ENCODE results near the gene ATMIN. TPM values are rescaled to one million over a fixed set of nuclear protein-coding genes. Genes with fewer than 3 reads are reported as not detected.

ATMIN gene, protein sequence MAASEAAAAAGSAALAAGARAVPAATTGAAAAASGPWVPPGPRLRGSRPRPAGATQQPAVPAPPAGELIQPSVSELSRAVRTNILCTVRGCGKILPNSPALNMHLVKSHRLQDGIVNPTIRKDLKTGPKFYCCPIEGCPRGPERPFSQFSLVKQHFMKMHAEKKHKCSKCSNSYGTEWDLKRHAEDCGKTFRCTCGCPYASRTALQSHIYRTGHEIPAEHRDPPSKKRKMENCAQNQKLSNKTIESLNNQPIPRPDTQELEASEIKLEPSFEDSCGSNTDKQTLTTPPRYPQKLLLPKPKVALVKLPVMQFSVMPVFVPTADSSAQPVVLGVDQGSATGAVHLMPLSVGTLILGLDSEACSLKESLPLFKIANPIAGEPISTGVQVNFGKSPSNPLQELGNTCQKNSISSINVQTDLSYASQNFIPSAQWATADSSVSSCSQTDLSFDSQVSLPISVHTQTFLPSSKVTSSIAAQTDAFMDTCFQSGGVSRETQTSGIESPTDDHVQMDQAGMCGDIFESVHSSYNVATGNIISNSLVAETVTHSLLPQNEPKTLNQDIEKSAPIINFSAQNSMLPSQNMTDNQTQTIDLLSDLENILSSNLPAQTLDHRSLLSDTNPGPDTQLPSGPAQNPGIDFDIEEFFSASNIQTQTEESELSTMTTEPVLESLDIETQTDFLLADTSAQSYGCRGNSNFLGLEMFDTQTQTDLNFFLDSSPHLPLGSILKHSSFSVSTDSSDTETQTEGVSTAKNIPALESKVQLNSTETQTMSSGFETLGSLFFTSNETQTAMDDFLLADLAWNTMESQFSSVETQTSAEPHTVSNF
- total RNA-seq, result 16.7 and 35.4 TPM in 2 replicates

DNA sequence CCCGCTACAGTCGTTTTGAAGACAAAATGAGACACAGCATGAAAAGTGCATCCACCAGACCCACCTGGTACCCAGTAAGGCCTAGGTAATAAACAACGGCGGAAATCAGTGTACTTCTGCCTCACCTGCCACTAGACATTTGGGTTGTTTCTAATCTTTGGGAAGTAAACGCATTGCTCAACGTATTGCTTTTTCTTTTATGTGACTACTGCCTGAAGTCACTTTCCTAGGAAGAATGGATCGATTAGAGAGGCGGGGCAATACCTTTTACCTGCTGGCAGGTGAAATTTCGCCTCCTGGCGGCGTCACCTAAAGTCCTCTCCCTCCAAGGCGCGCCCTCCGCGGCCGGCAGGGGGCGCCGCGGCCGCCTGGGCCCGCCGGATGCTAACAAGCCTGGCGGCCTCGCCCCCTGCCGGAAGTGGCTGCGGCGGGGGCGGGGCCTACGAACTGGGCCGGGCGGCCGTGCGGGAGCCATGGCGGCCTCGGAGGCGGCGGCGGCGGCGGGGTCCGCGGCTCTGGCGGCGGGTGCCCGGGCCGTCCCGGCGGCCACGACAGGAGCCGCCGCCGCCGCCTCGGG, at the start of gene ATMIN:
TSS of gene ATMIN (plus strand) at position 445 of the 577 bp plus-strand sequence. CDS start at position 474, 29 bp downstream.

DNA sequence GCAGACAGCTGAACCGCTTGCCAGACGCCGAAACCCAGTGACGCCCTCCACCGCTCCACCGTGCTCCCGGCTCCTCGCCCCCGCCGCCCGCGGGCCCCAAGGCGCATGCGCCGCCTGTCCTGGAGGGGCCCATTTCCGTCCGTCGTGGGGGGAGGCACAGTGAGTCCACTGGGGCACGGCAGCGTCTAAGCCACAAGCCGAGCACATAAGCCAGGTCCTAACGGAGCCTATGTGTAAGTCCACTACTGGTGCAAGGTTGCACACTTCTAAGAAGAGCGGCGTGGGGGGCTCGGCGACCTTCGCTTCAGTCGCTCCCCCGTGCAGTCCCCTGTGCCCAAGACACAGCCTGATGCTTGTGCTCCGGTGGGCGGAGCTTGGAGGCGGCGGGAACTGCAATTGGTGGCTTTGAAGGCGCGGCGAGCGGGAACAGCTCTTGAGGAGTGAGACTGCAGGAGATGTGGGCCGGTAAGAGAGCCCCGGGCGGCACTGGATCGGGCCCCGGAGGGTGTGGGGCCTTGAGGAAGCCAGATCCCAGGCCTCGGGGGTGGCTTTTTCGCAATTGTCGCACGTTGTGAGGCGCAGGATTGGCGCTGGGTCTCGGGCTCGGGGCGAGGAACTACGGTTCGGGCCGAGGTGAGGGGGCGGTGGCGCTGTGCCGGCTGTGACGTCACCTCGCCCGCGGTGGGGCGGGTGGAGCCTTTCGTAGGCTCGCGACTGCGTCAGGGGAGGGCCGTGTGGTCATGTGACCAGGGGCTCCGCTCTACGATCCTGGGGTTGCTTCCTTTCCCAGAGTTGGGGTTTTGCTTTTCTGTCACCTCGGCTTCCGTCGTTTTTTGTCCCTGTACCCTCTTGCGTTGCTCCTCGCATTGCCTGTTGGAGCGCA, 28.6 kb upstream of the ATMIN start, which contains the start of the genes CENPN and CMC2:
TSS of gene CENPN (plus strand) at position 402 of the 883 bp plus-strand sequence. CDS start 4,726 bp downstream, outside the sequence.
TSS of gene CMC2 (minus strand) at position 73 of the 883 bp plus-strand sequence. CDS start 9,491 bp downstream, outside the sequence.

DNA sequence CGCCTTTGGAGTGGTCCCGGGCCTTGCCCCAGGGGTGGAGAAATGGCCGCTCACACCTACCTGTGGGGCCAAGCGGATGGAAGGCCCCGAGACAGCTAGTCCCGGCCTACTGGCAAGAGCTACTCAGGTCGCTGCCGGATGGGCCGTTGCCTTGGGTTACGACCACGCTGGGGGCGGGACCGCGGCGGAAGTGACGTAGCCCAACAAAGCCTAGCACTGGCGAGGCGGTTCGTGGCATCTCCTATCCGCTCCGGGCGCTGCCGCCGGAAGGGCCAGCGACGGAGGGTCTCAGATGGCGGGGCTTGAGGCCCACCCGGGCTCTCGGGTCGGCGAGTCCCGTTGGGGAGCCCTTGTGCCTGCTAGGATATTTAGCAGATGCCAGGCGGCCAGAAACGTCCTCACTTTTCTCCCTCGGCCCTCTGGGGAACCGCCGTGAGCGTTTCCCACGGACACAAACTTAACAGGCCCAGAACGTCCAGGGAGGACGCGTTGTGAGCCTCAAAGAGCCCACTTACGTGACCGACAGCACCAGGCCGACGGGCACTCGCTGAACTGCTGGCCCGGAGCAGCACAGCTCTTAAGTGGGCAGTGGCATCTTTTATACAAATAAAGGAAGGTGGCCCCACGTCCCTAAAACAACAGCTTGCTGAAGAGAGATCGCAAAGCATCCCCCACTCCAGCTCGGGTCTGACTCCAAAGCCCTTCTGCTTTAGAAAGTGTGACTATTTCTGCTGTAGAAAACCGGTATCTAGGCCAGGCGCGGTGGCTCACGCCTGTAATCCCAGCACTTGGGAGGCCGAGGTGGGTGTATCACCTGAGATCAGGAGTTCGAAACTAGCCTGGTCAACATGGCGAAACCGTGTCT, 41.7 kb downstream of the ATMIN start, which contains the start of gene C16orf46:
TSS of gene C16orf46 (minus strand) at position 163 of the 865 bp plus-strand sequence. CDS start 13,283 bp downstream, outside the sequence.

DNA sequence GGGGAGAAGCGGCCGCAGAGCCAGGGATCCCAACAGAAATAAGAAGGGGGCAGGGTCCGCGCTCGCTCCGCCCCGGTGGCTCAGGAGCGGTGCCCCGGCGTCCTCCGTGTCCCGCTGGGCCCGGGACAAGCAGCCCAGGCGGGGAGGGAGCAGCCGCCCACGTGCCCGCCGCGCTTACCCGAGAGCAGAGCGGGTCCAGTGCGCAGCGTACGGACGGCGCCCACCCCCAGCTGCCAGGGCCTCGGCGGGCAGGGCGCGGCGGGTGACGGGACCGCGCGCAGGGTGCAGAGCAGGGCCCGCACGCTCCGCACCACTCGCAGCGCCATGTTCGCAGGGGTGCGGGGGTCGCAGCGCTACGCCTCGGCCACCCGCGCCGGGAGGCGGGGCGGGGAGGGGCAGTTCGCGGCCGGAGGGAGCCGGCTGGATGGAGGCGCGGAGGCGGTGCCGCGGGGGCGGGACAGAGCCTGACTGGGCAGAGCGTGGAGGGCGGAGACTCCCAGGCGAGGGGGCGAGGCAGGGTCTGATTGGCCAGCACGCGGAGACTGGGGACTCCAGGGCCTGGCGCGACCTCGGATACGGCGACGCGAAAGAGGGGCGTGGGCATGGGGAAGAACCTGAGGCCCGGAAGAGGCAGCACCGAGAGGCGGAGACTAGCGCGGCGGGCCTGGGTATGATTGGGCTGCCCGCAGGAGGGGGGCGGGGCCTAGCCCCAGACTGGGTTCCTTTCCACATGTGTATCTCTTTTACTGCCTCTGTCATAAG, 60.5 kb downstream of the ATMIN start, which contains the start of gene GCSH:
TSS of gene GCSH (minus strand) at position 443 of the 762 bp plus-strand sequence. CDS start at position 326, 117 bp downstream.

Other genes with a start within 250 kb of the ATMIN start
- 15.7 and 38.6 TPM in 2 replicates for gene CDYL2, start 231.2 kb upstream of the ATMIN start, total RNA-seq
- gene CMC2, start 29.0 kb upstream of the ATMIN start, total RNA-seq, result 30.6 and 68.4 TPM in 2 replicates
- gene CENPN, start 28.6 kb upstream of the ATMIN start, total RNA-seq, result 31.2 and 34.2 TPM in 2 replicates
- gene C16orf46, start 41.4 kb downstream of the ATMIN start, total RNA-seq, result 0.16 TPM in 1 of 2 replicates, not detected in the other
- 4.4 and 14.7 TPM in 2 replicates for gene GCSH, start 60.6 kb downstream of the ATMIN start, total RNA-seq
- gene BCO1, start 202.8 kb downstream of the ATMIN start, total RNA-seq, result not detected in 2 replicates